Raji (cell line): ENCODE measurements around the gene TMTC1.

Experiments
- POLR2A ChIP-seq: IDR thresholded peaks from 2 replicates; pipeline ENCODE4 v1.6.1; 2011; ENCODE audit warnings: low read depth, low read length, control low read depth; ENCODE audit not compliant: insufficient read depth

Gene TMTC1

GRCh38 chr12:29751676-29752075 is 32.1 kb downstream of the TMTC1 start:
- no peak for TF ChIP-seq POLR2A

- TF ChIP-seq POLR2A, result no peak
These were observed 32.9 kb downstream of the TMTC1 start for GRCh38 chr12:29750928-29751220.

GRCh38 chr12:29750131-29750927 is 33.4 kb downstream of the TMTC1 start:
- no peak for TF ChIP-seq POLR2A

- TF ChIP-seq POLR2A, result no peak
These were observed 39.4 kb downstream of the TMTC1 start for GRCh38 chr12:29744365-29744764.

GRCh38 chr12:29743801-29744200 is 39.9 kb downstream of the TMTC1 start:
- no peak for TF ChIP-seq POLR2A

- TF ChIP-seq POLR2A, result no peak
These were observed 40.7 kb downstream of the TMTC1 start for GRCh38 chr12:29743077-29743476.

GRCh38 chr12:29742646-29743045 is 41.1 kb downstream of the TMTC1 start:
- TF ChIP-seq POLR2A, result no peak

- TF ChIP-seq POLR2A, result no peak
These were observed 42.1 kb downstream of the TMTC1 start for GRCh38 chr12:29741342-29742241.

- TF ChIP-seq POLR2A, result no peak
These were observed 44.3 kb downstream of the TMTC1 start for GRCh38 chr12:29739279-29739991.

GRCh38 chr12:29738365-29738764 is 45.4 kb downstream of the TMTC1 start:
- no peak for TF ChIP-seq POLR2A

- no peak for TF ChIP-seq POLR2A
These were observed 46.1 kb downstream of the TMTC1 start for GRCh38 chr12:29737644-29738043.

GRCh38 chr12:29735604-29736003 is 48.1 kb downstream of the TMTC1 start:
- no peak for TF ChIP-seq POLR2A

GRCh38 chr12:29734734-29735133 is 49.0 kb downstream of the TMTC1 start:
- TF ChIP-seq POLR2A, result no peak

GRCh38 chr12:29734305-29734704 is 49.4 kb downstream of the TMTC1 start:
- TF ChIP-seq POLR2A, result no peak

- TF ChIP-seq POLR2A, result no peak
These were observed 50.2 kb downstream of the TMTC1 start for GRCh38 chr12:29733501-29733900.

- no peak for TF ChIP-seq POLR2A
These were observed 50.7 kb downstream of the TMTC1 start for GRCh38 chr12:29733060-29733459.

- no peak for TF ChIP-seq POLR2A
These were observed 51.1 kb downstream of the TMTC1 start for GRCh38 chr12:29732593-29732992.
